ENCODE results near the gene WBP1L. TPM values are rescaled to one million over a fixed set of nuclear protein-coding genes. Genes with fewer than 3 reads are reported as not detected.

The WBP1L gene
- total RNA-seq, 2 donors from 2014 or later, result 123 to 268 TPM

DNA sequence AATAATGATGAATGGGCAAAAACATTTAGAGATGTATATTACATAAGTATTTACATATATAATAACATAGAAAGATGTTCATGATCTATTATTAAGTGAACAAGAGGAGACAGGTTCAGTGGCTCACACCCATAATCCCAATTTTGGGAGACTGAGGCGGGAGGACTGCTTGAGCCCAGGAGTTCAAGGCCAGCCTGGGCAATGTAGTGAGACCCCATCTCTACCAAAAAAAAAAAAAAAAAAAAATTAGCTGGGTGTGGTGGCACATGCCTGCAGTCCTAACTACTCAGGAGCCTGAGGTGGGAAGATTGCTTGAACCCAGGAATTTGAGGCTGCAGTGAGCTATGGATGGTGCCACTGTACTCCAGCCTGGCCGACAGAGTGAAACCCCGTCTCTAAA is 42.0 kb upstream of the WBP1L start:
- DNase-seq (ENCODE audit: low spot score) (no peak), ATAC-seq (ENCODE audit: insufficient number of reproducible peaks, low FRiP score, low read depth) (no peak)
- H3K27me3 ChIP-seq (replicated peaks; ENCODE audit: insufficient read depth), result no peaks in the 10 kb centered on the region
- no peaks in the 10 kb centered on the region for H3K9me3 ChIP-seq
- TF ChIP-seq, protein P1, sequence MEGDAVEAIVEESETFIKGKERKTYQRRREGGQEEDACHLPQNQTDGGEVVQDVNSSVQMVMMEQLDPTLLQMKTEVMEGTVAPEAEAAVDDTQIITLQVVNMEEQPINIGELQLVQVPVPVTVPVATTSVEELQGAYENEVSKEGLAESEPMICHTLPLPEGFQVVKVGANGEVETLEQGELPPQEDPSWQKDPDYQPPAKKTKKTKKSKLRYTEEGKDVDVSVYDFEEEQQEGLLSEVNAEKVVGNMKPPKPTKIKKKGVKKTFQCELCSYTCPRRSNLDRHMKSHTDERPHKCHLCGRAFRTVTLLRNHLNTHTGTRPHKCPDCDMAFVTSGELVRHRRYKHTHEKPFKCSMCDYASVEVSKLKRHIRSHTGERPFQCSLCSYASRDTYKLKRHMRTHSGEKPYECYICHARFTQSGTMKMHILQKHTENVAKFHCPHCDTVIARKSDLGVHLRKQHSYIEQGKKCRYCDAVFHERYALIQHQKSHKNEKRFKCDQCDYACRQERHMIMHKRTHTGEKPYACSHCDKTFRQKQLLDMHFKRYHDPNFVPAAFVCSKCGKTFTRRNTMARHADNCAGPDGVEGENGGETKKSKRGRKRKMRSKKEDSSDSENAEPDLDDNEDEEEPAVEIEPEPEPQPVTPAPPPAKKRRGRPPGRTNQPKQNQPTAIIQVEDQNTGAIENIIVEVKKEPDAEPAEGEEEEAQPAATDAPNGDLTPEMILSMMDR (IDR thresholded peaks at IDR 0.05), result no peak
- H3K36me3 ChIP-seq, result peaks cover 7% of the 10 kb centered on the region
- peaks cover 0 to 3% of the 10 kb centered on the region in 2 donors for H3K4me1 ChIP-seq (ENCODE audit: control insufficient read depth in 1 of 2, low read depth in 2 of 2)
- no peak overlapping the region for H3K4me3 ChIP-seq
- H3K27ac ChIP-seq, result no peak overlapping the region

- ATAC-seq (ENCODE audit: insufficient number of reproducible peaks, low FRiP score, low read depth), result no peak
- Histone ChIP-seq H3K4me3 (no peak overlapping the region), H3K9me3 (no peaks in the 10 kb centered on the region), H3K36me3 (peaks cover 7% of the 10 kb centered on the region), H3K27me3 (replicated peaks; ENCODE audit: insufficient read depth) (no peaks in the 10 kb centered on the region), H3K4me1 (ENCODE audit: control insufficient read depth in 1 of 2, low read depth in 2 of 2) (peaks cover 0 to 3% of the 10 kb centered on the region in 2 donors), H3K27ac (no peak overlapping the region)
- TF ChIP-seq, protein P1 (IDR thresholded peaks at IDR 0.05), result no peak
- DNase-seq (ENCODE audit: low spot score), result no peak
These were observed 41.0 kb upstream of the WBP1L start for GRCh38 chr10:102702742-102703141.

DNA sequence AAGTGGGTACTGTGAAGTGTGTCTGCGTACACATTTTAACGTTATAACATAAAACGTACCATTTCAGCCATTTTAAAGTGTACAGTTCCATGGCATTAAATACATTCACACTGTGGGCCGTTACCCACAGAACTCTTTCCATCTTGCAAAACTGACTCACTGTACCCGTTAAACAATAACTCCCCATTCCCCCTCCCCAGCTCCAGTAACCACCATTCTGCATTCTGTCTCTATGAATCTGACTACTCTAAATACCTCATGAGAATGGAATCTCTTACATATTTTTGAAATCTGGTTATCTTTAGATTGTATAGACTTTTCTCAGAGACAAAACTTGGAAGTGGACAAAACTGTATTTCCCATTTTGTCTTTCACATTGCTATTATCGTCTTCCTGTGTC is 38.8 kb upstream of the WBP1L start:
- ATAC-seq (ENCODE audit: insufficient number of reproducible peaks, low FRiP score, low read depth) (no peak), DNase-seq (ENCODE audit: low spot score) (no peak)
- Histone ChIP-seq H3K27ac (no peak overlapping the region), H3K27me3 (replicated peaks; ENCODE audit: insufficient read depth) (no peaks in the 10 kb centered on the region), H3K4me3 (no peak overlapping the region), H3K4me1 (ENCODE audit: control insufficient read depth in 1 of 2, low read depth in 2 of 2) (peaks cover 0 to 3% of the 10 kb centered on the region in 2 donors), H3K36me3 (no peaks in the 10 kb centered on the region), H3K9me3 (no peaks in the 10 kb centered on the region)
- TF ChIP-seq, protein P1 (IDR thresholded peaks at IDR 0.05), result no peak

GRCh38 chr10:102705531-102705930 is 38.2 kb upstream of the WBP1L start:
- ATAC-seq (ENCODE audit: insufficient number of reproducible peaks, low FRiP score, low read depth), result no peak
- no peak for DNase-seq (ENCODE audit: low spot score)
- H3K36me3 ChIP-seq, result no peaks in the 10 kb centered on the region
- TF ChIP-seq, protein P1 (IDR thresholded peaks at IDR 0.05), result no peak
- no peaks in the 10 kb centered on the region for H3K9me3 ChIP-seq
- H3K27me3 ChIP-seq (replicated peaks; ENCODE audit: insufficient read depth), result no peaks in the 10 kb centered on the region
- no peak overlapping the region for H3K27ac ChIP-seq
- peaks cover 0 to 3% of the 10 kb centered on the region in 2 donors for H3K4me1 ChIP-seq (ENCODE audit: control insufficient read depth in 1 of 2, low read depth in 2 of 2)
- no peak overlapping the region for H3K4me3 ChIP-seq

- Histone ChIP-seq H3K9me3 (no peaks in the 10 kb centered on the region), H3K4me3 (no peak overlapping the region), H3K36me3 (no peaks in the 10 kb centered on the region), H3K4me1 (ENCODE audit: control insufficient read depth in 1 of 2, low read depth in 2 of 2) (peaks cover 14 to 19% of the 10 kb centered on the region in 2 donors), H3K27ac (no peak overlapping the region), H3K27me3 (replicated peaks; ENCODE audit: insufficient read depth) (no peaks in the 10 kb centered on the region)
- ATAC-seq (ENCODE audit: insufficient number of reproducible peaks, low FRiP score, low read depth), result no peak
- TF ChIP-seq, protein P1 (IDR thresholded peaks at IDR 0.05), result no peak
- DNase-seq (ENCODE audit: low spot score), result no peak
These were observed 33.1 kb upstream of the WBP1L start for GRCh38 chr10:102710609-102711008.

All from thoracic aorta (tissue), 2 donors.